GM12865 (cell line): Measurements from ENCODE around the gene PRDM16.

ENCODE experiments used
- DNase-seq: peaks from one replicate; pipeline ENCODE4 v3.0.0; 2010; ENCODE audit warnings: low read depth
- H3K4me3 ChIP-seq: 2 replicates; pipeline ENCODE4 v1.5.1; 2011; ENCODE audit warnings: mild to moderate bottlenecking, low read depth, low read length, control low read depth
- CTCF ChIP-seq: IDR thresholded peaks from 2 replicates; pipeline ENCODE4 v1.5.1; 2011; ENCODE audit warnings: low read length, control low read depth, low read depth, inconsistent platforms; ENCODE audit not compliant: insufficient read depth; ENCODE audit errors: missing control alignments

The PRDM16 gene

GRCh38 chr1:3242408-3243260, 173.6 kb downstream of the PRDM16 start:
- TF ChIP-seq CTCF = no peak
- DNase-seq = no peak
- no peak overlapping the region for H3K4me3 ChIP-seq

- no peak for TF ChIP-seq CTCF
- no peak overlapping the region for H3K4me3 ChIP-seq
- DNase-seq = no peak
These were observed 174.3 kb downstream of the PRDM16 start for GRCh38 chr1:3243304-3243703.

GRCh38 chr1:3244025-3244926, 175.3 kb downstream of the PRDM16 start:
- no peak overlapping the region for H3K4me3 ChIP-seq
- no peak for TF ChIP-seq CTCF
- DNase-seq = no peak

GRCh38 chr1:3244927-3245315, 175.9 kb downstream of the PRDM16 start:
- no peak overlapping the region for H3K4me3 ChIP-seq
- TF ChIP-seq CTCF = no peak
- DNase-seq = no peak

- DNase-seq = no peak
- no peak for TF ChIP-seq CTCF
- no peak overlapping the region for H3K4me3 ChIP-seq
These were observed 176.3 kb downstream of the PRDM16 start for GRCh38 chr1:3245344-3245743.

GRCh38 chr1:3245768-3246167, 176.8 kb downstream of the PRDM16 start:
- no peak overlapping the region for H3K4me3 ChIP-seq
- TF ChIP-seq CTCF = no peak
- no peak for DNase-seq

DNA sequence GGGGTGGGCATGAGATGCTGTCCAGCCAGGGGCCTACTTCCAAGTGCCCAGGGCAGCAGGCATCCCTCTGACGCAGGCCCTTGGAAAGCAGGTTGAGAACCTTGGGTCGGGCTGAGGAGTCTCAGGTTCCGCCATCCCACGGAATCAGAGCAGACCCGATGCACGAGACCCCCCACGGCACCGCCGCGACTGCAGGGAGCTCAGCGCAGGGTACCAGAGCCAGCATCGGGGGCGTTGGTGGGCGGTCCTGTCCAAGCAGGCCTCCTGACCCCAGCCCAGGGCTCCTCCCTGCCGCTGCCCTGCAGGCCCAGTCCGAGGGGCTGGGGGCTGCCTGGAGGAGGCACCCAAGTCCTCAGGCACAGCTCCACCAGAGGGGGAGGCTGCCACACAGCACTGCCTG, 177.2 kb downstream of the PRDM16 start:
- TF ChIP-seq CTCF = no peak
- no peak overlapping the region for H3K4me3 ChIP-seq
- no peak for DNase-seq
